ENCODE measurements around the gene LEFTY2.
A peak's percentile ranks its signal among the peaks of the same experiment; 100 is the strongest.

LEFTY2 gene

GRCh38 chr1:225961659-225962439 is 20.8 kb upstream of the LEFTY2 start:
- no peak for DNase-seq
- Histone ChIP-seq H2BK5ac (ENCODE audit: low read depth, low read length, poor library complexity) (no peak overlapping the region), H3K79me2 (ENCODE audit: control insufficient read depth, insufficient read depth, low read length, poor library complexity) (no peaks in the 10 kb centered on the region), H4K8ac (ENCODE audit: low read depth, low read length) (no peak overlapping the region), H4K12ac (ENCODE audit: low read depth, low read length) (no peak overlapping the region), H3K4me1 (ENCODE audit: control insufficient read depth in 1 of 2, insufficient read depth in 2 of 2, low read length in 2 of 2) (no peaks in the 10 kb centered on the region), H3K36me3 (ENCODE audit: control insufficient read depth in 1 of 2, insufficient read depth in 2 of 2, low read length in 2 of 2) (no peaks in the 10 kb centered on the region), H2BK120ac (ENCODE audit: insufficient read depth, low read length, poor library complexity) (no peak overlapping the region), H3K4me3 (ENCODE audit: low read depth, low read length) (no peak overlapping the region), H3K27ac (ENCODE audit: low read depth, low read length) (no peak overlapping the region), H3K14ac (ENCODE audit: low read length) (no peak overlapping the region), H2AK5ac (ENCODE audit: low read length) (no peak overlapping the region), H2AFZ (ENCODE audit: insufficient read depth, low read length, poor library complexity) (no peak overlapping the region), H3K4me2 (ENCODE audit: low read length) (no peak overlapping the region), H3K4ac (ENCODE audit: low read depth, low read length) (no peak overlapping the region), H3K27me3 (ENCODE audit: insufficient read depth, low read length) (no peaks in the 10 kb centered on the region), H3K18ac (ENCODE audit: low read length) (no peak overlapping the region), H3K9ac (ENCODE audit: low read length) (no peak overlapping the region), H4K91ac (ENCODE audit: low read depth, low read length) (no peak overlapping the region), H2BK12ac (ENCODE audit: low read length) (no peak overlapping the region), H3K79me1 (ENCODE audit: low read length) (no peaks in the 10 kb centered on the region), H3K23ac (ENCODE audit: low read length) (no peak overlapping the region), H3K9me3 (ENCODE audit: insufficient read depth, low read depth, low read length) (no peaks in the 10 kb centered on the region)
- no CpG with 5 or more reads among the region's 20 CpGs for WGBS (ENCODE audit: extremely low coverage, insufficient coverage, insufficient read length)

DNA sequence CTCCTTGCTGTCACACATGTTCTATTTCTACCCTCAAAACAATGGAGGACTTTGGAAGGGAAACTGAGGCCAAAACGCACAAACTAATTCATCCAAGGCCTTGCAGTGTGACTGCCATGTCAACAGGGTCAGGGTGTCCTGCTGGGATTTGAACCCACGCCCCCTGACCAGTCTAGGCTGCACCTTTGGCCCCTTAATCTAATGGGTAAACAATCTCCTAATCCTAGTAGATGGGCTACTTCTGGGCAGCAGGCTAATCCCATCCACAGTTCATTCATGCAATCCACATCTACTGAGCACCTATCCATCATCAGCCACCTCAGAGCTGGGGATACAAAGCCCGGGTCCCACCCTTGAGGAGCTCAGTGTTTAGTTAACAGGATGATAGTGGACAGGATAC is 17.0 kb upstream of the LEFTY2 start:
- no peaks in the 10 kb centered on the region for H3K36me3 ChIP-seq (ENCODE audit: control insufficient read depth in 1 of 2, insufficient read depth in 2 of 2, low read length in 2 of 2)
- no peak overlapping the region for H3K4me2 ChIP-seq (ENCODE audit: low read length)
- no peak overlapping the region for H2AK5ac ChIP-seq (ENCODE audit: low read length)
- H3K4me3 ChIP-seq (ENCODE audit: low read depth, low read length), result no peak overlapping the region
- H3K4ac ChIP-seq (ENCODE audit: low read depth, low read length), result no peak overlapping the region
- H3K23ac ChIP-seq (ENCODE audit: low read length), result no peak overlapping the region
- H3K79me1 ChIP-seq (ENCODE audit: low read length), result no peaks in the 10 kb centered on the region
- H2BK12ac ChIP-seq (ENCODE audit: low read length), result no peak overlapping the region
- no peaks in the 10 kb centered on the region for H3K27me3 ChIP-seq (ENCODE audit: insufficient read depth, low read length)
- H3K9ac ChIP-seq (ENCODE audit: low read length), result no peak overlapping the region
- no peak overlapping the region for H2BK5ac ChIP-seq (ENCODE audit: low read depth, low read length, poor library complexity)
- H4K91ac ChIP-seq (ENCODE audit: low read depth, low read length), result no peak overlapping the region
- no peak overlapping the region for H3K27ac ChIP-seq (ENCODE audit: low read depth, low read length)
- no peak for DNase-seq
- H3K14ac ChIP-seq (ENCODE audit: low read length), result no peak overlapping the region
- no peak overlapping the region for H3K18ac ChIP-seq (ENCODE audit: low read length)
- no peaks in the 10 kb centered on the region for H3K4me1 ChIP-seq (ENCODE audit: control insufficient read depth in 1 of 2, insufficient read depth in 2 of 2, low read length in 2 of 2)
- H4K8ac ChIP-seq (ENCODE audit: low read depth, low read length), result no peak overlapping the region
- no peak overlapping the region for H2AFZ ChIP-seq (ENCODE audit: insufficient read depth, low read length, poor library complexity)
- H3K79me2 ChIP-seq (ENCODE audit: control insufficient read depth, insufficient read depth, low read length, poor library complexity), result no peaks in the 10 kb centered on the region
- no peaks in the 10 kb centered on the region for H3K9me3 ChIP-seq (ENCODE audit: insufficient read depth, low read depth, low read length)
- no CpG with 5 or more reads among the region's 3 CpGs for WGBS (ENCODE audit: extremely low coverage, insufficient coverage, insufficient read length)
- H4K12ac ChIP-seq (ENCODE audit: low read depth, low read length), result no peak overlapping the region
- H2BK120ac ChIP-seq (ENCODE audit: insufficient read depth, low read length, poor library complexity), result no peak overlapping the region

- Histone ChIP-seq H3K4me3 (ENCODE audit: low read depth, low read length) (no peak overlapping the region), H3K4ac (ENCODE audit: low read depth, low read length) (no peak overlapping the region)
- no CpG with 5 or more reads among the region's 1 CpG for WGBS (ENCODE audit: extremely low coverage, insufficient coverage, insufficient read length)
Observed at GRCh38 chr1:225954753-225955152, 13.7 kb upstream of the LEFTY2 start.

DNA sequence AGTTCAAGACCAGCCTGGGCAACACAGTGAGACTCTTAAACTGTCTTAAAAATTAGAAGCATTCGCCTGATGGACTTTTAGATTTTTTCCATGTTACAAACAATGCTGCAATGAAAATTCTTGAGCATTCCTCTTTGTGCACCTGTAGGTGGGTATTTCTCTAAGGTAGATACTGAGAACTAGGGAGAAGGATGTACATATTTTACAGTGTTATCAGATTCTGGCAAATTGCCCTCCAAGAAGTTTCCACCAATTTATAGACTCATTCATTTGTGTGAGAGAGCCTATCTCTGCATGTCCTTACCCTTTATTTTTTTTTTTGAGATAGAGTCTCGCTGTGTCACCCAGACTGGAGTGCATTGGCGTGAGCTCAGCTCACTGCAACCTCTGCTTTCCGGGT is 12.3 kb upstream of the LEFTY2 start:
- Histone ChIP-seq H3K4ac (ENCODE audit: low read depth, low read length) (no peak overlapping the region), H4K91ac (ENCODE audit: low read depth, low read length) (no peak overlapping the region), H2BK120ac (ENCODE audit: insufficient read depth, low read length, poor library complexity) (no peak overlapping the region), H2BK12ac (ENCODE audit: low read length) (no peak overlapping the region), H4K8ac (ENCODE audit: low read depth, low read length) (no peak overlapping the region), H2BK5ac (ENCODE audit: low read depth, low read length, poor library complexity) (no peak overlapping the region), H3K36me3 (ENCODE audit: control insufficient read depth in 1 of 2, insufficient read depth in 2 of 2, low read length in 2 of 2) (no peaks in the 10 kb centered on the region), H3K79me2 (ENCODE audit: control insufficient read depth, insufficient read depth, low read length, poor library complexity) (no peaks in the 10 kb centered on the region), H3K4me1 (ENCODE audit: control insufficient read depth in 1 of 2, insufficient read depth in 2 of 2, low read length in 2 of 2) (no peaks in the 10 kb centered on the region), H2AK5ac (ENCODE audit: low read length) (no peak overlapping the region), H3K9me3 (ENCODE audit: insufficient read depth, low read depth, low read length) (no peaks in the 10 kb centered on the region), H3K18ac (ENCODE audit: low read length) (no peak overlapping the region), H3K79me1 (ENCODE audit: low read length) (no peaks in the 10 kb centered on the region), H3K27ac (ENCODE audit: low read depth, low read length) (no peak overlapping the region), H3K23ac (ENCODE audit: low read length) (no peak overlapping the region), H3K14ac (ENCODE audit: low read length) (no peak overlapping the region), H3K4me3 (ENCODE audit: low read depth, low read length) (no peak overlapping the region), H4K12ac (ENCODE audit: low read depth, low read length) (no peak overlapping the region), H3K9ac (ENCODE audit: low read length) (no peak overlapping the region), H2AFZ (ENCODE audit: insufficient read depth, low read length, poor library complexity) (no peak overlapping the region), H3K27me3 (ENCODE audit: insufficient read depth, low read length) (no peaks in the 10 kb centered on the region), H3K4me2 (ENCODE audit: low read length) (no peak overlapping the region)
- DNase-seq, result peak; percentile 32 to 85
- WGBS (ENCODE audit: extremely low coverage, insufficient coverage, insufficient read length), result no CpG with 5 or more reads among the region's 4 CpGs

More at GRCh38 chr1:225954753-225955152, 13.7 kb upstream of the LEFTY2 start:
- Histone ChIP-seq H3K23ac (ENCODE audit: low read length) (no peak overlapping the region), H2BK12ac (ENCODE audit: low read length) (no peak overlapping the region), H4K8ac (ENCODE audit: low read depth, low read length) (no peak overlapping the region), H3K9ac (ENCODE audit: low read length) (peak overlapping the region; percentile 54), H2AFZ (ENCODE audit: insufficient read depth, low read length, poor library complexity) (no peak overlapping the region), H3K9me3 (ENCODE audit: insufficient read depth, low read depth, low read length) (no peaks in the 10 kb centered on the region), H3K27ac (ENCODE audit: low read depth, low read length) (no peak overlapping the region), H3K79me1 (ENCODE audit: low read length) (no peaks in the 10 kb centered on the region), H3K79me2 (ENCODE audit: control insufficient read depth, insufficient read depth, low read length, poor library complexity) (no peaks in the 10 kb centered on the region), H3K14ac (ENCODE audit: low read length) (no peak overlapping the region), H2AK5ac (ENCODE audit: low read length) (no peak overlapping the region), H4K91ac (ENCODE audit: low read depth, low read length) (no peak overlapping the region), H3K27me3 (ENCODE audit: insufficient read depth, low read length) (no peaks in the 10 kb centered on the region), H2BK120ac (ENCODE audit: insufficient read depth, low read length, poor library complexity) (no peak overlapping the region), H2BK5ac (ENCODE audit: low read depth, low read length, poor library complexity) (no peak overlapping the region), H3K36me3 (ENCODE audit: control insufficient read depth in 1 of 2, insufficient read depth in 2 of 2, low read length in 2 of 2) (no peaks in the 10 kb centered on the region), H4K12ac (ENCODE audit: low read depth, low read length) (no peak overlapping the region), H3K4me1 (ENCODE audit: control insufficient read depth in 1 of 2, insufficient read depth in 2 of 2, low read length in 2 of 2) (no peaks in the 10 kb centered on the region), H3K4me2 (ENCODE audit: low read length) (no peak overlapping the region), H3K18ac (ENCODE audit: low read length) (no peak overlapping the region)
- no peak for DNase-seq
